MM.1S (cell line): ENCODE results near the gene NHLRC1.

Source experiments
- CTCF ChIP-seq: fragments of 300-600 bp; sonication (generic); IDR thresholded peaks from 2 replicates; pipeline ENCODE4 v1.5.1; 2016; ENCODE audit warnings: antibody characterized with exemption, low read length, mixed read lengths
- EZH2phosphoT487 ChIP-seq: fragments of 300-600 bp; sonication (generic); IDR thresholded peaks from 2 replicates; pipeline ENCODE4 v1.6.1; 2018; ENCODE audit warnings: antibody characterized with exemption, low read length

- TF ChIP-seq CTCF (no peak), EZH2phosphoT487 (no peak)
Measured at GRCh38 chr6:18099511-18099910, 23.0 kb downstream of the NHLRC1 start.
